HG02852 (cell line): ENCODE measurements around the gene PKN1.
"Not testable (repeated sequence)": the region's sequence is repeated elsewhere in the genome, so short reads cannot be mapped to it uniquely, and the experiment has no call there.

Source experiments
- ATAC-seq: cut with Tn5 transposase; IDR thresholded peaks from one replicate; pipeline ENCODE4 v1.9.1; 2021; ENCODE audit warnings: mild to moderate bottlenecking, moderate library complexity; ENCODE audit not compliant: unreplicated experiment

PKN1 gene

GRCh38 chr19:14462401-14462800, 29.3 kb downstream of the PKN1 start:
- ATAC-seq = not testable (repeated sequence)

- no peak for ATAC-seq
These were observed 30.6 kb downstream of the PKN1 start for GRCh38 chr19:14463747-14464146.

- ATAC-seq = no peak
These were observed 34.3 kb downstream of the PKN1 start for GRCh38 chr19:14467391-14467790.

- ATAC-seq = no peak
These were observed 34.7 kb downstream of the PKN1 start for GRCh38 chr19:14467816-14468215.

- ATAC-seq = no peak
These were observed 37.1 kb downstream of the PKN1 start for GRCh38 chr19:14470031-14470876.

GRCh38 chr19:14471436-14472187, 38.5 kb downstream of the PKN1 start:
- ATAC-seq = no peak

- no peak for ATAC-seq
These were observed 39.3 kb downstream of the PKN1 start for GRCh38 chr19:14472202-14472938.

- ATAC-seq = no peak
These were observed 40.2 kb downstream of the PKN1 start for GRCh38 chr19:14473073-14473977.

- no peak for ATAC-seq
These were observed 41.0 kb downstream of the PKN1 start for GRCh38 chr19:14473978-14474578.

- ATAC-seq = no peak
These were observed 41.7 kb downstream of the PKN1 start for GRCh38 chr19:14474827-14475226.

GRCh38 chr19:14475251-14476073, 42.4 kb downstream of the PKN1 start, which contains the start of gene PTGER1:
PTGER1 (minus strand) TSS chr19:14475354; CDS start chr19:14474320, 1,034 bp downstream.
- ATAC-seq = no peak

- no peak for ATAC-seq
These were observed 43.2 kb downstream of the PKN1 start for GRCh38 chr19:14476327-14476672.

- no peak for ATAC-seq
These were observed 43.7 kb downstream of the PKN1 start for GRCh38 chr19:14476673-14477401.

- no peak for ATAC-seq
These were observed 44.5 kb downstream of the PKN1 start for GRCh38 chr19:14477418-14478112.

- ATAC-seq = no peak
These were observed 45.0 kb downstream of the PKN1 start for GRCh38 chr19:14478113-14478545.

GRCh38 chr19:14479309-14479974, 46.3 kb downstream of the PKN1 start:
- no peak for ATAC-seq

- no peak for ATAC-seq
These were observed 47.0 kb downstream of the PKN1 start for GRCh38 chr19:14479975-14480699.
